BJ (cell line): ENCODE results near the gene MVB12B. TPM values are rescaled to one million over a fixed set of nuclear protein-coding genes. Genes with fewer than 3 reads are reported as not detected.

Experiments
- CTCF ChIA-PET: fragments of 350-600 bp; formaldehyde crosslinking; extraction: SDS; loops from one replicate; lab custom pipeline; 2021; ENCODE audit warnings: antibody characterized with exemption, inconsistent platforms; lab: Yijun Ruan, JAX
- POLR2A ChIA-PET: fragments of 300-600 bp; sonication (Branson Sonifier 250); formaldehyde crosslinking; extraction: SDS; loops from one replicate; lab custom pipeline; 2021; ENCODE audit warnings: antibody characterized with exemption; lab: Charles Lee
- DNase-seq: peaks from one replicate; pipeline ENCODE4 v3.0.0-alpha.2; 2011; ENCODE audit warnings: low read depth
- H3K27me3 ChIP-seq: 2 replicates; pipeline ENCODE4 v1.6.0; 2011; ENCODE audit warnings: low read length; ENCODE audit not compliant: control insufficient read depth, insufficient read depth
- H3K36me3 ChIP-seq: 2 replicates; pipeline ENCODE4 v1.5.1; 2011; ENCODE audit warnings: low read length; ENCODE audit not compliant: control insufficient read depth, insufficient read depth
- H3K4me3 ChIP-seq: 2 replicates; pipeline ENCODE4 v1.5.1; 2011; ENCODE audit warnings: low read depth, mild to moderate bottlenecking, control low read depth, low read length
- CTCF ChIP-seq: IDR thresholded peaks from 2 replicates; pipeline ENCODE4 v1.5.1; 2011; ENCODE audit warnings: low read depth, mild to moderate bottlenecking, control low read depth, inconsistent platforms, low read length, moderate library complexity; ENCODE audit not compliant: insufficient read depth
- polyA plus RNA-seq: library from polyadenylated mRNA; depleted of rRNA; stranded (reverse); fragments of >200 nt; gene quantifications from 2 replicates; pipeline ENCODE4 v1.2.3, GENCODE V29; 2011

Gene MVB12B
- polyA plus RNA-seq, 1 experiment: 2.7 TPM

DNA sequence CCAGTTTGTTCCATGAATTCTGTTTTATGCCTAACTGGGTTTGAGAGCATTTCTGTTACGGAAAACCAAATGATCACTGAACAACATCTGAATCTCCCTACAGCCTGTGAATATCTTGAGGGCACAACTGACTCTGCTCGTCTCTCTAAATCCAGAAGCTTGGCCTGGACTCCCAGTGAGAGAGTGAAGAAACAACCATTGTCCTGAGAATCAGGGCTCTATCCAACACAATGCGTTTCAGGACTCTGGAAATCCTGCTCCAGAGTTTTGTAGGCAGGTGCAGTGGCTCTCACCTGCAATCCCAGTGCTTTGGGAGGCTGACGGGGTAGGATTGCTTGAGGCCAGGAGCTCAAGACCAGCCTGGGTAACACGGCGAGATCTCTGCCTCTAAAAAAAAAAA lies 7.8 kb upstream of the MVB12B start:
- Histone ChIP-seq H3K4me3 (no peak overlapping the region), H3K27me3 (peaks cover 2% of the 10 kb centered on the region; the same call in 1 of the 2 replicates), H3K36me3 (no peaks in the 10 kb centered on the region)
- DNase-seq: no peak
- CTCF ChIA-PET: interaction anchor here (1.2 to 4.9 kb wide), 4 partner anchors 17 to 178 kb away, joined by 4 to 34 read pairs (median 18); no protein-coding TSS in a partner anchor
- POLR2A ChIA-PET: no interaction called here
- TF ChIP-seq CTCF: no peak

DNA sequence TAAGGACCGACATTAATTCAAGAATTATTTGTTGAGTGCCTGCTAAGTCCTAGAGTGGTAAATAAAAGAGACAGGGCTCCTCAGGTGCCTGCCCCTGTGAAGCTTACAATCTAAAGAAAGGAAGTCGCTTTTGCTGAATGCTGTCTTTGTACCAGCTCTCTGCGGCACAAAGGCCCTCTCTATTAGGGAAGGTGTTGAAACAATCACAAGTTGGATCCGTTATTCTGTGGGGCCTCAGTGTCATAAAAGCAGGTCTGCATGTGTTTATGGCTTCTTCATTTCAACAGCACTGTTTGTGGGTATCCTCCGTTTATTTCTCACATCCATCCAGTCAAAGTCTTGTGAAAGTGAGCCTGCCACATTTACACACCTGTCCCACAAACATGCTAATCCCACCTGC lies 7.0 kb upstream of the MVB12B start:
- Histone ChIP-seq H3K4me3 (no peak overlapping the region), H3K27me3 (no peaks in the 10 kb centered on the region), H3K36me3 (no peaks in the 10 kb centered on the region)
- POLR2A ChIA-PET: no interaction called here
- CTCF ChIA-PET: interaction anchor here (1.0 to 4.9 kb wide), 3 partner anchors 78 to 179 kb away, joined by 4 to 34 read pairs (median 6); no protein-coding TSS in a partner anchor
- no peak for DNase-seq
- TF ChIP-seq CTCF: no peak

DNA sequence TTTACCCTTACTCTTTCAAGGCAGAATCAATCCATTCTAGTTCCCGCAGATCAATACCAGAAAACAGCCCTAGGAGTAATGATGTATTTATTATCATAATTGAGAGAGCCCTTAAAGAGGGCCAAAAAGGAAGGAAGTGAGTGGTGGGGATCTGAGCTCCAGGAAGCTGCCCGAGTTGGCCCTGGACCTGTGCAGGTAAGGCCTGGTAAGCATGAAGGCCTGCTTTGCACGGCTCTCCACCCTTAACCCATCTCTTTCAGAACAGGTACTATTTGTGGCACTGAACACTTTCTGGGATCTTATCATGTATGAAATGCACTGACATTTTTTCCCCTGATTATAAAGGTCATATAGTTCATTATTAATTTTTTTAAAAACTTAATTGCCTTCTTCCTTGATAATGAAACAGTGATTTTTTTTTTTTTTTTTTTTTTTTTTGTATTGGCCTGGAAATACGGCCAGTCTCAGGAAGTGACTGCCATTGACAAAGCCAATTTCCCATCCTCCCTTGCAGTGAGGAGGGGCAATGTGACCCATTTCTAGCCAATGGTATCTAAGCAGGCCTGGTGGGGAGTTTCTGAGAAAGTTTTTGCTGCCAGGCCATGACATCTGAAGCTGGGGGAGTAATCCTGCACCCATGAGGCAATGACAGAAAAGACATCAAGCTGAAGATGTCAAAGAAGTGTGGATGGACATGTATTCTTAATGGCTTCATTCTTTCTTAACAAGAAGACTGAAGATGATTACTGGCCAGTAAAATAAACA lies 6.3 kb upstream of the MVB12B start:
- DNase-seq: no peak
- H3K36me3 ChIP-seq: no peaks in the 10 kb centered on the region
- CTCF ChIA-PET: interaction anchor here (0.7 to 4.9 kb wide), 4 partner anchors 77 to 179 kb away, joined by 4 to 34 read pairs (median 5); no protein-coding TSS in a partner anchor
- TF ChIP-seq CTCF: no peak
- POLR2A ChIA-PET: no interaction called here
- no peaks in the 10 kb centered on the region for H3K27me3 ChIP-seq
- H3K4me3 ChIP-seq: no peak overlapping the region

- ChIA-PET CTCF (interaction anchor here (0.8 to 2.0 kb wide), 4 partner anchors 10 to 170 kb away, joined by 3 to 10 read pairs (median 7); no protein-coding TSS in a partner anchor), POLR2A (no interaction called here)
- DNase-seq: no peak
- H3K36me3 ChIP-seq: no peaks in the 10 kb centered on the region
- no peak overlapping the region for H3K4me3 ChIP-seq
- H3K27me3 ChIP-seq: no peaks in the 10 kb centered on the region
- TF ChIP-seq CTCF: no peak
Measured at GRCh38 chr9:126321742-126322141, 4.9 kb upstream of the MVB12B start.

DNA sequence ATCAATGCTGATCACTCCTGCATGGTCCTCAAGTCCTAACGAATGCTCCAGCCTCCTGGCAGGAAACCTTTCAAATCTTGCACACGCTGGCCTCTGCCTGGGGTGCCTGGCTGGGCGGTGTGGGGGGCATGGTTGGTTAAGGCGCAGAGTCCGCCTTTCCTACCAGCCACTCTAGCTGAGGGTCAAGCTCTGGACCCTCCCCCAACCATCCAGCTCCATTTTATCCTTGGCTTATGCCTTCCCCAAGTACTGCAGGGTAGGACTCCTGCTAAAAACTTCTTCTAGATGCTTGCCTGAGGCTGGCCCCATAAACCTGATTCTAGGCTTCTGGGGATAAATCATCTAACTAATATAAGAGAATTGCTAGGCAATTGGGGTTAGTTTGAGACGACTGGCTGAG lies 808 bp upstream of the MVB12B start:
- Histone ChIP-seq H3K36me3 (no peaks in the 10 kb centered on the region), H3K4me3 (peak overlapping the region; percentile 58), H3K27me3 (no peaks in the 10 kb centered on the region)
- no peak for DNase-seq
- no peak for TF ChIP-seq CTCF
- CTCF ChIA-PET: interaction anchor here (0.8 to 1.5 kb wide), 3 partner anchors 73 to 232 kb away, joined by 4 to 6 read pairs (median 4); no protein-coding TSS in a partner anchor
- POLR2A ChIA-PET: no interaction called here
